HUES64 (cell line): ENCODE measurements around the gene CLASP2.

ENCODE experiments used
- H3K27ac ChIP-seq: 2 replicates; pipeline ENCODE4 v1.7.0; 2013; ENCODE audit warnings: low read depth, low read length, inconsistent platforms
- H3K27me3 ChIP-seq: 2 replicates; pipeline ENCODE4 v1.6.1; 2013; ENCODE audit warnings: mild to moderate bottlenecking, low read length; ENCODE audit not compliant: insufficient read depth
- H3K36me3 ChIP-seq: 2 replicates; pipeline ENCODE4 v1.6.1; 2013; ENCODE audit warnings: mild to moderate bottlenecking, low read length; ENCODE audit not compliant: insufficient read depth
- H3K4me1 ChIP-seq: 2 replicates; pipeline ENCODE4 v1.6.1; 2013; ENCODE audit warnings: mild to moderate bottlenecking, low read length, moderate library complexity; ENCODE audit not compliant: insufficient read depth
- H3K4me3 ChIP-seq: 2 replicates; pipeline ENCODE4 v1.5.1; 2013; ENCODE audit warnings: mild to moderate bottlenecking, low read length, moderate library complexity
- H3K9ac ChIP-seq: 2 replicates; pipeline ENCODE4 v1.6.1; 2013; ENCODE audit warnings: mild to moderate bottlenecking, low read depth, low read length
- H3K9me3 ChIP-seq: 2 replicates; pipeline ENCODE4 v1.6.1; 2013; ENCODE audit warnings: low read depth, low read length; ENCODE audit not compliant: insufficient read depth
- WGBS: fragments of 150-250, 120-280 bp; methylation state at CpG from one replicate; pipeline ENCODE4 v1.1.7; 2013; ENCODE audit warnings: missing lambda C conversion rate; 5-methylcytosine and 5-hydroxymethylcytosine counted together

The CLASP2 gene

GRCh38 chr3:33544126-33544525, 173.9 kb downstream of the CLASP2 start:
- Histone ChIP-seq H3K27me3 (no peaks in the 10 kb centered on the region), H3K36me3 (peaks cover 76% of the 10 kb centered on the region), H3K27ac (no peak overlapping the region), H3K4me1 (no peaks in the 10 kb centered on the region), H3K9ac (no peak overlapping the region), H3K4me3 (no peak overlapping the region), H3K9me3 (peaks cover 6% of the 10 kb centered on the region)
- WGBS: 87% methylated on average over 1 of the region's 1 CpG

- peaks cover 6% of the 10 kb centered on the region for H3K9me3 ChIP-seq
- H3K4me1 ChIP-seq: no peaks in the 10 kb centered on the region
- 100% methylated on average over 1 of the region's 1 CpG for WGBS
- peaks cover 76% of the 10 kb centered on the region for H3K36me3 ChIP-seq
- H3K4me3 ChIP-seq: no peak overlapping the region
- H3K27ac ChIP-seq: no peak overlapping the region
- no peak overlapping the region for H3K9ac ChIP-seq
- H3K27me3 ChIP-seq: no peaks in the 10 kb centered on the region
These were observed 174.5 kb downstream of the CLASP2 start for GRCh38 chr3:33543601-33544000.

- H3K27me3 ChIP-seq: no peaks in the 10 kb centered on the region
- no peak overlapping the region for H3K9ac ChIP-seq
- no peaks in the 10 kb centered on the region for H3K4me1 ChIP-seq
- H3K36me3 ChIP-seq: peaks cover 81% of the 10 kb centered on the region
- no peak overlapping the region for H3K4me3 ChIP-seq
- H3K9me3 ChIP-seq: no peaks in the 10 kb centered on the region
- no peak overlapping the region for H3K27ac ChIP-seq
These were observed 176.1 kb downstream of the CLASP2 start for GRCh38 chr3:33541918-33542317.

- Histone ChIP-seq H3K27ac (no peak overlapping the region), H3K27me3 (no peaks in the 10 kb centered on the region), H3K4me3 (no peak overlapping the region), H3K9me3 (no peaks in the 10 kb centered on the region), H3K36me3 (peaks cover 85% of the 10 kb centered on the region), H3K9ac (no peak overlapping the region), H3K4me1 (no peaks in the 10 kb centered on the region)
- WGBS: 86% methylated on average over 2 of the region's 4 CpGs
These were observed 179.2 kb downstream of the CLASP2 start for GRCh38 chr3:33538678-33539339.

- no peak overlapping the region for H3K4me3 ChIP-seq
- no peaks in the 10 kb centered on the region for H3K27me3 ChIP-seq
- H3K4me1 ChIP-seq: no peaks in the 10 kb centered on the region
- no peak overlapping the region for H3K9ac ChIP-seq
- no peak overlapping the region for H3K27ac ChIP-seq
- H3K36me3 ChIP-seq: peaks cover 87% of the 10 kb centered on the region
- H3K9me3 ChIP-seq: no peaks in the 10 kb centered on the region
These were observed 180.9 kb downstream of the CLASP2 start for GRCh38 chr3:33537133-33537532.

- H3K9me3 ChIP-seq: peaks cover 39% of the 10 kb centered on the region
- H3K27me3 ChIP-seq: no peaks in the 10 kb centered on the region
- H3K36me3 ChIP-seq: peaks cover 36% of the 10 kb centered on the region
- H3K4me1 ChIP-seq: no peaks in the 10 kb centered on the region
- no peak overlapping the region for H3K9ac ChIP-seq
- 100% methylated on average over 1 of the region's 1 CpG for WGBS
- no peak overlapping the region for H3K4me3 ChIP-seq
- no peak overlapping the region for H3K27ac ChIP-seq
These were observed 191.3 kb downstream of the CLASP2 start for GRCh38 chr3:33526787-33527186.

- H3K4me3 ChIP-seq: no peak overlapping the region
- WGBS: 95% methylated on average over 2 of the region's 2 CpGs
- no peaks in the 10 kb centered on the region for H3K27me3 ChIP-seq
- H3K9ac ChIP-seq: no peak overlapping the region
- H3K36me3 ChIP-seq: peaks cover 35% of the 10 kb centered on the region
- no peaks in the 10 kb centered on the region for H3K4me1 ChIP-seq
- peaks cover 39% of the 10 kb centered on the region for H3K9me3 ChIP-seq
- no peak overlapping the region for H3K27ac ChIP-seq
These were observed 192.8 kb downstream of the CLASP2 start for GRCh38 chr3:33525232-33525631.

- Histone ChIP-seq H3K36me3 (peaks cover 30% of the 10 kb centered on the region), H3K27ac (no peak overlapping the region), H3K9me3 (peaks cover 35% of the 10 kb centered on the region), H3K4me3 (no peak overlapping the region), H3K27me3 (no peaks in the 10 kb centered on the region), H3K9ac (no peak overlapping the region), H3K4me1 (no peaks in the 10 kb centered on the region)
- WGBS: no CpG with 5 or more reads among the region's 3 CpGs
These were observed 194.9 kb downstream of the CLASP2 start for GRCh38 chr3:33523093-33523667.

GRCh38 chr3:33521736-33522135, 196.3 kb downstream of the CLASP2 start:
- 85% methylated on average over 1 of the region's 1 CpG for WGBS
- peaks cover 25% of the 10 kb centered on the region for H3K9me3 ChIP-seq
- H3K27me3 ChIP-seq: no peaks in the 10 kb centered on the region
- peaks cover 33% of the 10 kb centered on the region for H3K36me3 ChIP-seq
- H3K4me3 ChIP-seq: no peak overlapping the region
- no peak overlapping the region for H3K27ac ChIP-seq
- H3K4me1 ChIP-seq: no peaks in the 10 kb centered on the region
- no peak overlapping the region for H3K9ac ChIP-seq

- Histone ChIP-seq H3K4me1 (no peaks in the 10 kb centered on the region), H3K36me3 (peaks cover 56% of the 10 kb centered on the region), H3K9me3 (no peaks in the 10 kb centered on the region), H3K9ac (no peak overlapping the region), H3K27me3 (no peaks in the 10 kb centered on the region), H3K4me3 (no peak overlapping the region), H3K27ac (no peak overlapping the region)
- WGBS: 96% methylated on average over 6 of the region's 6 CpGs
These were observed 204.7 kb downstream of the CLASP2 start for GRCh38 chr3:33513262-33513863.

GRCh38 chr3:33505027-33505426, 213.0 kb downstream of the CLASP2 start:
- Histone ChIP-seq H3K4me3 (no peak overlapping the region), H3K9ac (no peak overlapping the region), H3K4me1 (no peaks in the 10 kb centered on the region), H3K9me3 (peaks cover 20% of the 10 kb centered on the region), H3K27me3 (no peaks in the 10 kb centered on the region), H3K36me3 (peaks cover 72% of the 10 kb centered on the region), H3K27ac (no peak overlapping the region)
